Activated naive CD4-positive, alpha-beta T cell treated with anti-CD3 and anti-CD28 coated beads, Interleukin-2, amount 50 U/mL, for 16 hours (primary cell): ENCODE measurements around the gene CRX.
"Not testable (repeated sequence)": the region's sequence is repeated elsewhere in the genome, so short reads cannot be mapped to it uniquely, and the experiment has no call there.

Experiments
- DNase-seq: peaks from one replicate; pipeline ENCODE4 v3.0.0-alpha.2; 2020

The CRX gene

GRCh38 chr19:47804451-47804850, 17.3 kb upstream of the CRX start, which contains the start of gene TPRX1:
TPRX1 (minus strand) TSS chr19:47804551; CDS start chr19:47804539, 12 bp downstream.
- DNase-seq, result not testable (repeated sequence)

DNA sequence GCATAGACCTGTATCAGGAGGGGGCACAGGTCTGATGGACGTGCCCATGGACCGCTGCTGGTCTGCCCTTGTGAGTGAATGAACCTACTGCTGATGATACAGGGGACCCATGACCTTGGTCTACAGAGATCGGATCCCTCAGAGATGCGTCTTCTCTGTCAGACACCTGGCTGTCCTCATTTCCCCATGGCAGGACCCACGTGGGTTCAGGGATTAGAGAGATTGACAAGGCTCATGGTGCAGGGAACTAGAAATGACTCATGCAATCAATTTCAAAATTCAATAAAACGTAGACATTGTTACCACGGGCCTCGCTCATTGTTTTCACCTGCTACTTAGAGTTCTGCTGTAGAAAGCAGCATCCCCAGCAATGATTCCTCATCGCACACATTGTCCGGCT, 16.4 kb upstream of the CRX start:
- DNase-seq, result no peak

DNA sequence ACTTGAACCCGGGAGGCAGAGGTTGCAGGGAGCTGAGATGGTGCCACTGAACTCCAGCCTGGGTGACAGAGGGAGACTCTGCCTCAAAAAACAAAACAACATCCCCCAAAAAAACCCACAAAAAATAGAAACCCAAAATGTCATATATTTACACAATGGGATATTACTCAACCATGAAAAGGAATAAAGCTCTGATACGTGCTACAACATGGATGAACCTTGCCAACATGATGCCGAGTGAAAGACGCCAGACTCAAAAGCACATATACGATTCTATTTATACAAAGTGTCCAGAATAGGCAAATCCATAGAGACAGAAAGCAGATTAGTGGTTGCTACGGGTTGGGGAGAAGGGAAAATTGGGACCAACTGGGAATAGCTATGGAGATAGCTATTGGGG, 15.3 kb upstream of the CRX start:
- no peak for DNase-seq

- peak; percentile 81 for DNase-seq
Observed at GRCh38 chr19:47813304-47813994, 8.3 kb upstream of the CRX start.

DNA sequence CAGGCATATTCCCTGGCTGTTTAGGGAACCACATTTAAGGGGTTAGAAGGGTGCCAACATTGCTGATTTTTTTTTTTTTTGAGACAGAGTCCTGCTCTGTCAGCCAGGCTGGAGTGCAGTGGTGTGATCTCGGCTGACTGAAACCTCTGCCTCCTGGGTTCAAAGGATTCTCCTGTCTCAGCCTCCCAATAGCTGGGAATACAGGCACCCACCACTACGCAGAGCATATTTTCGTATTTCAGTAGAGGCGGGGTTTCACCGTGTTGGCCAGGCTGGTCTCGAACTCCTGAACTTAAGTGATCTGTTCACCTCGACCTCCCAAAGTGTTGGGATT, 7.8 kb upstream of the CRX start:
- DNase-seq, result no peak

DNA sequence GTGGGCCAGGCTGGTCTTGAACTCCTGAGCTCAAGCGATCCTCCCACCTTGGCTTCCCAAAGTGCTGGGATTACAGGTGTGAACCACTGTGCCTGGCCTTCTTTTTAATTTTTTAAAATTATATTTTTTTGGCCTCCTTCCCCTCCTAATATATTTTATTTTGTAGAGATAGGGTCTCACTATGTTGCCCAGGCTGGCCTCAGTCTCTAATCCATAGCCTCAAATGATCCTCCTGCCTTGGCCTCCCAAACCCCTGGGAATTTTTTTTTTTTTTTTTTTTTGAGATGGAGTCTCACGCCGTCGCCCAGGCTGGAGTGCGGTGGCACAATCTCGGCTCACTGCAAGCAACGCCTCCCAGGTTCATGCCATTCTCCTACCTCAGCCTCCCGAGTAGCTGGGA, 5.5 kb upstream of the CRX start:
- DNase-seq, result not testable (repeated sequence)

- DNase-seq, result not testable (repeated sequence)
Observed at GRCh38 chr19:47818221-47818620, 3.5 kb upstream of the CRX start.

DNA sequence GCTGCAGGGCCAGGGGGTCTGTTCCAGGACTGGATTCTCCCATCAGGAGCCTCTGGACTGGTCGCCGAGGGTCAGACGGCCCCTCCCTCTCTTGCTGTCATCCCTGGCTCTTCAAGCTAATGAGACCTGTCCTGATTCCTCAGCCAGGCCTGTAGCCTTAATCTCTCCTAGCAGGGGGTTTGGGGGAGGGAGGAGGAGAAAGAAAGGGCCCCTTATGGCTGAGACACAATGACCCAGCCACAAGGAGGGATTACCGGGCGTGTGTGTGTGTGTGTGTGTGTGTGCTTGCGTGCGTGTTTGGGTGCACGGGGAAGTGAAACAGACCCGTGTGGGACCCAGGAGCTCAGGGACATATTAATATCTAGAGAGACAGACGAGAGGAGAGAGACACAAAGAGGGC, 1.9 kb upstream of the CRX start:
- DNase-seq, result no peak

GRCh38 chr19:47820410-47820809, 1.3 kb upstream of the CRX start:
- no peak for DNase-seq

GRCh38 chr19:47824396-47824795, 2.7 kb downstream of the CRX start:
- no peak for DNase-seq

DNA sequence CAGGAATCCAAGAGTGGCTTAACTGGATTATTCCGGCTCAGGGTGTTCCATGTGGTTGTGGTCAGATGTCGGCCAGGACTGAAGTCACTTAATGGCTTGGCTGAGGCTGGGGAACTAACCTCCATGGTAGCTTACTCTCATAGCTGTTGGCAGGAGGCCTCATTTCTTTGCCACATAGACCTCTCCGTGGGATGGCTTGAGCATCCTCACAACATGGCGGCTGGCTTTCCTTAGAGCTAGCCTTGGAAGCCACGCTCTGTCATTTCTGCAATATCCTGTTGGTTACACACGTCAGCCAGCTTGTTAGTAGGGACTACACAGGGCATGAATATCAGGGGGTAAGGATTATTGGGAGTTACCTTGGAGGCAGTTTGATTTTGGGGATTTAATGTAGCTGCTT, 5.1 kb downstream of the CRX start:
- DNase-seq, result no peak

- DNase-seq, result no peak
Observed at GRCh38 chr19:47832723-47833122, 11.0 kb downstream of the CRX start.

DNA sequence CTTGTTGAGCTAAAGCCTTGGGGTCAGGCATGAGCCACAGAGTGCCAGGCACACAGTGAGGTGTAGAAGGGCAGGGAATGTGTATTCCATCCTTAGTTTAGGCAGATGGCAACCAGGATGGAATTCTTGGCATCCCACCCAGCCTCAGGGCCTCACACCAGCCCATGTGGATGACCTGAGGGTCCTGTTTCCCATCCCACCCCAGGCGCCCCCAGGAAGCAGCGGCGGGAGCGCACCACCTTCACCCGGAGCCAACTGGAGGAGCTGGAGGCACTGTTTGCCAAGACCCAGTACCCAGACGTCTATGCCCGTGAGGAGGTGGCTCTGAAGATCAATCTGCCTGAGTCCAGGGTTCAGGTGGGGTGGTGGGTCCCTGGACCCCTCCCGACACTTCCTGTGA, 14.3 kb downstream of the CRX start:
- no peak for DNase-seq

DNA sequence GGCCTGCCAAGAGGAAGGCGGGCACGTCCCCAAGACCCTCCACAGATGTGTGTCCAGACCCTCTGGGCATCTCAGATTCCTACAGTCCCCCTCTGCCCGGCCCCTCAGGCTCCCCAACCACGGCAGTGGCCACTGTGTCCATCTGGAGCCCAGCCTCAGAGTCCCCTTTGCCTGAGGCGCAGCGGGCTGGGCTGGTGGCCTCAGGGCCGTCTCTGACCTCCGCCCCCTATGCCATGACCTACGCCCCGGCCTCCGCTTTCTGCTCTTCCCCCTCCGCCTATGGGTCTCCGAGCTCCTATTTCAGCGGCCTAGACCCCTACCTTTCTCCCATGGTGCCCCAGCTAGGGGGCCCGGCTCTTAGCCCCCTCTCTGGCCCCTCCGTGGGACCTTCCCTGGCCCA, 17.7 kb downstream of the CRX start:
- no peak for DNase-seq

DNA sequence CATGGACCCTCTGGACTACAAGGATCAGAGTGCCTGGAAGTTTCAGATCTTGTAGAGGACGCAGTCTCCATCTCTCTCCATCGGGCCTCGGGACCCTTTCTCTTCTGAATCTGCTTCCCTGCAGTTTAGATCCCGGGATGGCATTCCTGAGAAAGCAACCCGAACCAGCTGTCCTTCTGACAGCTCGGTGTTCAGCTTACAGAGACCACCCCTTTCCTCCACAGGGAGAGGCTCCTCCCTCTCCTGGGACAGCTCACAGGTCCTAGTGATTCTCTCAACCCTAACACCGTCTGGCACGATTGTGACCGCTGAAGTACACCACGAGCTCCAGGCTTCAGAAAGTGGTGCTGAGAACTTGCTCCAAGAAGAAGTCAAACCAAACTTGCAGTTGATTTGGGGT, 18.2 kb downstream of the CRX start:
- DNase-seq, result no peak

- no peak for DNase-seq
Observed at GRCh38 chr19:47842941-47843340, 21.2 kb downstream of the CRX start.

DNA sequence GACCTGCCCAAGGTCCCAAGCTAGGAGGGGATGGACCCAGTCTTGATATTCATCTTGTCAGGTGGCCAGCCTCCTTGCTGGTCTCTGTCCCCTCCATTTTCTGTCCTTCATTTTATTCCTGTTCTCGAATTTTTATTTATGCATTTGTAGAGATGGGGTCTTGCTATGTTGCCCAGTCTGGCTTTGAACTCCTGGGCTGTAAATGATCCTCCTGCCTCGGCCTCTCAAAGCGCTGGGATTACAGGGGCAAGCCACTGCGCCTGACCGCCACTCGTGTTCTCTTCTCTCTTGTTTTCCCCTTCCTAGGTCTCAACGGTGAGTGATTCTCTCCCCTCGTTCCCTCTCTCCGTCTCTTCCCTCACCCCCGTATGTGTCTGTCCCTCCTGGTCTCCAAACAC, 26.7 kb downstream of the CRX start:
- no peak for DNase-seq

- peak; percentile 42 for DNase-seq
Observed at GRCh38 chr19:47848823-47849473, 27.2 kb downstream of the CRX start.

- DNase-seq, result no peak
Observed at GRCh38 chr19:47853003-47853402, 31.3 kb downstream of the CRX start.

- DNase-seq, result no peak
Observed at GRCh38 chr19:47854459-47854858, 32.7 kb downstream of the CRX start.

DNA sequence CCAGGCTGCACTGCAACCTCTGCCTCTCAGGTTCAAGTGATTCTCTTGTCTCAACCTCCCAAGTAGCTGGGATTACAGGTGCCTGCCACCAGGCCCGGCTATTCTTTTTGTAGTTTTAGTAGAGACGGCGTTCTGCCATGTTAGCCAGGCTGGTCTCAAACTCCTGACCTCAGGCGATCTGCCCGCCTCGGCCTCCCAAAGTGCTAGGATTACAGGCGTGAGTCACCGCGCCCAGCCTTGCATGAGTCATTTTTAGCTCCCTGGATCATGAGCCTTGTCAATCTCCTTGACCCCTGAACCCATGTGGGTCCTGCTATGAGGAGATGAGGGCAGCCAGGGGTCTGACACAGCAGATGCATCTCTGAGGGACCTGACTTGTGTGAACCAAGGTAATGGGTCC, 36.5 kb downstream of the CRX start:
- DNase-seq, result not testable (repeated sequence)

- not testable (repeated sequence) for DNase-seq
Observed at GRCh38 chr19:47858646-47859285, 37.0 kb downstream of the CRX start, which contains the start of gene TPRX2. TPRX2 (plus strand) TSS chr19:47859235; CDS start chr19:47859247, 12 bp downstream.

DNA sequence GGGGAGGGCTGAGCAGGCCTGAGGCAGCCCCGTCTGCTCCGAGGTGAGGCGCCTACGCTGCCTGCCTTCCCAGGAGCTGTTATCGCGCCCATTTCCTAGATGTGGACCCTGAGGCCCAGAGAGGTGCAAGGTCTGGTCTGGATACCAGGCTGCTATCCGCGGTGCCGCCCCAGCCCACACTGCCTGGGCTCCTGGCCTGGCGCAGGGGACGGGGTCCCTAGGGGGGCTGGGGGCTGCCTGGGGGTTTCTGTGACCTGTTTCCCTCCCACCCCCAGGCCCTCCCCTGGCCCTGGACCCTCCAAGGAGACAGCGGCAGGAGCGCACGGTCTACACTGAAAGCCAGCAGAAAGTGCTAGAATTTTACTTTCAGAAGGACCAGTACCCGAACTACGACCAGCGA, 38.1 kb downstream of the CRX start:
- DNase-seq, result not testable (repeated sequence)

- DNase-seq, result no peak
Observed at GRCh38 chr19:47860602-47861297, 39.0 kb downstream of the CRX start.
